ENCODE measurements around the gene SEMA4C.

GRCh38 chr2:96861074-96861473 lies 8.8 kb downstream of the SEMA4C start:
- TF ChIP-seq CTCF (conservative IDR thresholded peaks at IDR 0.05; ENCODE audit: low read depth, low read length): no peak
- TF ChIP-seq RFX5 (IDR thresholded peaks at IDR 0.05; ENCODE audit: low read depth, low read length): no peak
- no peak for TF ChIP-seq POLR2A (IDR thresholded peaks at IDR 0.05; ENCODE audit: low read depth, low read length)
